Fibroblast of the aortic adventitia (primary cell): ENCODE data around the gene HSD17B1. TPM values are rescaled to one million over a fixed set of nuclear protein-coding genes. Genes with fewer than 3 reads are reported as not detected.
"Not testable (repeated sequence)": the region's sequence is repeated elsewhere in the genome, so short reads cannot be mapped to it uniquely, and the experiment has no call there.

Source experiments
- DNase-seq: peaks from one replicate; pipeline ENCODE4 v3.0.0-alpha.2; 2010; ENCODE audit warnings: low read depth
- H3K4me3 ChIP-seq: 2 replicates; pipeline ENCODE4 v1.5.1; 2011; ENCODE audit warnings: low read depth, mild to moderate bottlenecking, control low read depth, low read length, moderate library complexity
- CTCF ChIP-seq: IDR thresholded peaks from 2 replicates; pipeline ENCODE4 v1.5.1; 2011; ENCODE audit warnings: mild to moderate bottlenecking, low read length, control low read depth, inconsistent platforms; ENCODE audit not compliant: insufficient read depth
- total RNA-seq: library from RNA; depleted of rRNA; stranded (reverse); fragments of >200 nt; gene quantifications from 2 replicates; pipeline ENCODE4 v1.2.3, GENCODE V29; 2012; ENCODE audit warnings: low replicate concordance

The HSD17B1 gene
- total RNA-seq, 1 donor, result 0.99 TPM

GRCh38 chr17:42555122-42555622, 2.4 kb downstream of the HSD17B1 start:
- TF ChIP-seq CTCF, result no peak
- DNase-seq, result no peak
- H3K4me3 ChIP-seq, result peak overlapping the region; percentile 89

DNA sequence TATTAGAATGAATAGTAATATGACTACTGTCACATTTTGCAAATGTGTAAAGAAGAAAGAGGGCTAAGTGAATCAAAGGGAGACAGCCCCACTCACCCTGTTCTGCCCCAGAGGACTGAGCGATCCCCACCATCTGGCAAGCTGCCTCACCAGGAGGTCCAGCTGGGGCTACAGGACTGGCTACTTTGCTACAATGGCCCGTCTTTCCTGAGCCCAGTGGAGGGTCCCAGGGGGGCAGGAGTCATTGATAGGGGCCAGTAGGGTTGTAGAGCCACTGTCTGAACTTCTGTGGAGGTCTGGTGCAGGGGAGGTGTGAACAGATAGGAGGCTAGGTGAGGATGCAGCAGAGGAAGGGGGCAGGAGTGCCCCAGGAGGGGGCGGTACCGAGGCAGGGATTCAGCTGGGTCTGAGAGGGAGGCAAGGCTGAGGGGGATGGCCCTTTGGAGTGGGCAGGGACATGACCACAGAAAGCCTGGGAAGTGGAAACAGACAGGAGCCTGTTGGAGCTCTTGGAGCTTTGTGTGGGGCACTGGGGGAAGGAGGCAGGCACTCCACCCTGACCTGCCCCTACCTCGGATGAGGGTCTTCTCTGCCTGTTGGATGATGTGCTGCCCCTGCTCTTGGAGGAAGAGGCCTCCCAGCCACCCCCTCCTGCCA, 3.4 kb downstream of the HSD17B1 start:
- not testable (repeated sequence) for H3K4me3 ChIP-seq, DNase-seq
- TF ChIP-seq CTCF, result peak; percentile 16

DNA sequence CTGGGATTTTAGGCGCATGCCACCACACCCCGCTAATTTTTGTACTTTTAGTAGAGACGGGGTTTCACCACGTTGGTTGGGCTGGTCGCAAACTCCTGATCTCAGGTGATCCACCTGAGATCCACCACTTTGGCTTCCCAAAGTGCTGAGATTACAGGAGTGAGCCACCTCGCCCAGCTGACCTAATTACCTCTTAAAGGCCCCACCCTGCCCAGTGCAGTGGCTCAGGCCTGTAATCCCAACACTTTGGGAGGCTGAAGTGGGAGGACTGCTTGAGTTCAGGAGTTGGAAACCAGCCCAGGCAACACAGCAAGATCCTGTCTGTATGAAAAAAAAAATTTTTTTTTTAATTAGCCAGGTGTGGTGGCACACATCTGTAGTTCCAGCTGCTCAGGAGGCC, 6.4 kb downstream of the HSD17B1 start:
- DNase-seq, result no peak
- TF ChIP-seq CTCF, result no peak
- H3K4me3 ChIP-seq, result no peak overlapping the region

- TF ChIP-seq CTCF, result no peak
- DNase-seq, result no peak
These were observed 7.5 kb downstream of the HSD17B1 start for GRCh38 chr17:42560246-42560645.

GRCh38 chr17:42561897-42562387, 9.2 kb downstream of the HSD17B1 start, which contains the start of gene COASY:
Gene COASY (plus strand): TSS chr17:42562148. CDS start chr17:42562623, 475 bp downstream.
- DNase-seq, result peak; percentile 99
- H3K4me3 ChIP-seq, result peak within 1 kb of the TSS; percentile 97
- no peak for TF ChIP-seq CTCF

More at GRCh38 chr17:42560246-42560645, 7.5 kb downstream of the HSD17B1 start:
- no peak overlapping the region for H3K4me3 ChIP-seq

GRCh38 chr17:42562388-42563142, 9.8 kb downstream of the HSD17B1 start:
- peak; percentile 25 for DNase-seq
- H3K4me3 ChIP-seq, result peak overlapping the region; percentile 97
- no peak for TF ChIP-seq CTCF
